Fibroblast of lung (primary cell): ENCODE measurements around the gene EPS15. TPM values are rescaled to one million over a fixed set of nuclear protein-coding genes. Genes with fewer than 3 reads are reported as not detected.
A peak's percentile ranks its signal among the peaks of the same experiment; 100 is the strongest.

Source experiments
- DNase-seq, 2 donors: peaks; one replicate each; pipeline versions ENCODE4 v3.0.0 to v3.0.0-alpha.2; 2010; ENCODE audit warnings: low read depth in 2 of 2
- H2AFZ ChIP-seq: 2 replicates; pipeline ENCODE4 v1.5.1; 2012; ENCODE audit warnings: low read length, control low read depth, inconsistent platforms
- H3K27ac ChIP-seq: 2 replicates; pipeline ENCODE4 v1.5.1; 2011; ENCODE audit warnings: low read length, control low read depth; ENCODE audit not compliant: insufficient read depth
- H3K27me3 ChIP-seq: 2 replicates; pipeline ENCODE4 v1.5.1; 2011; ENCODE audit warnings: mild to moderate bottlenecking, low read length; ENCODE audit not compliant: control insufficient read depth, insufficient read depth
- H3K36me3 ChIP-seq: 2 replicates; pipeline ENCODE4 v1.5.1; 2011; ENCODE audit warnings: low read length; ENCODE audit not compliant: control insufficient read depth, insufficient read depth
- H3K4me1 ChIP-seq: 2 replicates; pipeline ENCODE4 v1.5.1; 2011; ENCODE audit warnings: low read length; ENCODE audit not compliant: control insufficient read depth, insufficient read depth; ENCODE audit errors: extremely low read depth
- H3K4me2 ChIP-seq: 2 replicates; pipeline ENCODE4 v1.5.1; 2011; ENCODE audit warnings: low read length, control low read depth; ENCODE audit not compliant: insufficient read depth; ENCODE audit errors: extremely low read depth
- H3K4me3 ChIP-seq, 4 experiments: fragments of 200-600 bp in 1 of 4; sonication (generic) in 1 of 4; replicated peaks in 1 of 4; 2 replicates each; pipeline ENCODE4 v1.5.1; 2011 to 2016; ENCODE audit warnings: low read length in 4 of 4, low read depth in 3 of 4, mild to moderate bottlenecking in 3 of 4, control low read depth in 2 of 4, inconsistent platforms in 1 of 4, mixed read lengths in 1 of 4; ENCODE audit not compliant: insufficient read depth in 1 of 4; ENCODE audit errors: control extremely low read depth in 1 of 4
- H3K79me2 ChIP-seq: 2 replicates; pipeline ENCODE4 v1.5.1; 2012; ENCODE audit warnings: mild to moderate bottlenecking, low read length, inconsistent platforms; ENCODE audit not compliant: control insufficient read depth, insufficient read depth
- H3K9ac ChIP-seq: 2 replicates; pipeline ENCODE4 v1.5.1; 2011; ENCODE audit warnings: mild to moderate bottlenecking, low read length, control low read depth; ENCODE audit not compliant: insufficient read depth
- H3K9me3 ChIP-seq: 2 replicates; pipeline ENCODE4 v1.5.1; 2012; ENCODE audit warnings: low read depth, low read length; ENCODE audit not compliant: control insufficient read depth, insufficient read depth
- H4K20me1 ChIP-seq: 2 replicates; pipeline ENCODE4 v1.5.1; 2011; ENCODE audit warnings: low read length; ENCODE audit not compliant: control insufficient read depth, insufficient read depth; ENCODE audit errors: extremely low read depth
- CTCF ChIP-seq, 2 donors: IDR thresholded peaks in 1 of 2; conservative IDR thresholded peaks in 1 of 2; 1 replicate in 1 of 2; 2 replicates in 1 of 2; pipeline ENCODE4 v1.5.1; 2011 to 2012; ENCODE audit warnings: low read length in 2 of 2, control low read depth in 1 of 2, inconsistent platforms in 1 of 2, low read depth in 1 of 2, mild to moderate bottlenecking in 1 of 2
- EZH2 ChIP-seq: IDR thresholded peaks from 2 replicates; pipeline ENCODE4 v1.5.1; 2012; ENCODE audit warnings: low read length, control low read depth, mild to moderate bottlenecking; ENCODE audit errors: missing control alignments
- polyA plus RNA-seq, 2 donors: library from polyadenylated mRNA; depleted of rRNA in 1 of 2; stranded (reverse) in 1 of 2; unstranded in 1 of 2; fragments of >200 nt; gene quantifications; 2 replicates each; pipeline ENCODE4 v1.2.1, GENCODE V29; 2011 to 2012; ENCODE audit warnings: missing spikeins in 1 of 2
- total RNA-seq: library from RNA; depleted of rRNA; stranded (reverse); fragments of >200 nt; gene quantifications from 2 replicates; pipeline ENCODE4 v1.2.1, GENCODE V29; 2014

Gene EPS15
- total and polyA plus RNA-seq, 2 donors (not counting 1 experiment from before 2014, with no cell fraction given) = 67.7 to 75.5 TPM

GRCh38 chr1:51417496-51418383 lies 101.3 kb downstream of the EPS15 start:
- Histone ChIP-seq H3K9ac (no peak overlapping the region), H3K27me3 (no peaks in the 10 kb centered on the region), H4K20me1 (no peaks in the 10 kb centered on the region), H2AFZ (no peak overlapping the region), H3K27ac (no peak overlapping the region), H3K4me3 (no peak overlapping the region), H3K4me2 (no peak overlapping the region), H3K9me3 (no peaks in the 10 kb centered on the region), H3K4me1 (peaks cover 2% of the 10 kb centered on the region), H3K36me3 (no peaks in the 10 kb centered on the region), H3K79me2 (no peaks in the 10 kb centered on the region)
- peak; percentile 22 to 71 for DNase-seq
- no peak for TF ChIP-seq EZH2
- TF ChIP-seq CTCF (conservative IDR thresholded peaks at IDR 0.05 in 1 of 2, IDR thresholded peaks at IDR 0.05 in 1 of 2; ENCODE audit: low read depth in 1 of 2, low read length in 2 of 2) = no peak

GRCh38 chr1:51416910-51417309 lies 102.2 kb downstream of the EPS15 start:
- Histone ChIP-seq H2AFZ (no peak overlapping the region), H3K9me3 (no peaks in the 10 kb centered on the region), H3K36me3 (no peaks in the 10 kb centered on the region), H3K4me3 (no peak overlapping the region), H3K4me2 (no peak overlapping the region), H3K9ac (no peak overlapping the region), H3K27ac (no peak overlapping the region), H3K27me3 (no peaks in the 10 kb centered on the region), H3K4me1 (peaks cover 2% of the 10 kb centered on the region), H3K79me2 (no peaks in the 10 kb centered on the region), H4K20me1 (no peaks in the 10 kb centered on the region)
- TF ChIP-seq CTCF (conservative IDR thresholded peaks at IDR 0.05 in 1 of 2, IDR thresholded peaks at IDR 0.05 in 1 of 2; ENCODE audit: low read depth in 1 of 2, low read length in 2 of 2) (no peak), EZH2 (no peak)
- no peak for DNase-seq

- Histone ChIP-seq H3K36me3 (no peaks in the 10 kb centered on the region), H3K4me2 (no peak overlapping the region), H3K4me3 (no peak overlapping the region), H4K20me1 (no peaks in the 10 kb centered on the region), H3K27me3 (no peaks in the 10 kb centered on the region), H3K27ac (no peak overlapping the region), H3K4me1 (peaks cover 2% of the 10 kb centered on the region), H3K79me2 (no peaks in the 10 kb centered on the region), H3K9ac (no peak overlapping the region), H2AFZ (no peak overlapping the region), H3K9me3 (no peaks in the 10 kb centered on the region)
- no peak for TF ChIP-seq EZH2
- no peak for DNase-seq
Measured at GRCh38 chr1:51415963-51416362, 103.1 kb downstream of the EPS15 start.
